Uterus (tissue), 4 donors: ENCODE results near the gene METAP1D. TPM values are rescaled to one million over a fixed set of nuclear protein-coding genes. Genes with fewer than 3 reads are reported as not detected.

Experiments
- DNase-seq, 2 donors: peaks; one replicate each; pipeline ENCODE4 v3.0.0-alpha.2; 2019 to 2020
- H3K27ac ChIP-seq, 2 donors: fragments of 200-600 bp; sonication (generic); 1 replicate in 1 of 2; 2 replicates in 1 of 2; pipeline ENCODE4 v1.5.1; 2016 to 2018
- H3K27me3 ChIP-seq, 2 donors: fragments of 200-600 bp; sonication (generic); one replicate each; pipeline ENCODE4 v1.5.1; 2018 to 2019; ENCODE audit warnings: control low read depth in 1 of 2
- H3K36me3 ChIP-seq, 2 donors: fragments of 200-600 bp; sonication (generic); one replicate each; pipeline ENCODE4 v1.5.1; 2019; ENCODE audit warnings: control low read depth in 1 of 2
- H3K4me1 ChIP-seq, 2 donors: fragments of 200-600 bp; sonication (generic); one replicate each; pipeline ENCODE4 v1.5.1; 2018 to 2019; ENCODE audit warnings: control low read depth in 1 of 2
- H3K4me3 ChIP-seq, 2 donors: fragments of 200-600 bp; sonication (generic); 1 replicate in 1 of 2; 2 replicates in 1 of 2; pipeline ENCODE4 v1.5.1; 2018 to 2019; ENCODE audit warnings: mild to moderate bottlenecking in 1 of 2
- H3K9me3 ChIP-seq, 2 donors: fragments of 200-600 bp; sonication (generic); one replicate each; pipeline ENCODE4 v1.5.1; 2019; ENCODE audit warnings: control low read depth in 1 of 2
- POLR2A ChIP-seq, 2 donors: fragments of 450-650 bp; IDR thresholded peaks; one replicate each; pipeline ENCODE4 v1.6.1; 2016; ENCODE audit warnings: antibody characterized with exemption in 2 of 2, mild to moderate bottlenecking in 1 of 2, moderate library complexity in 1 of 2
- intact Hi-C: fragments of 100-400 bp; cut with DNase I; formaldehyde crosslinking; loops from one replicate; pipeline ENCODE4 v1.15.1; 2023; ENCODE audit warnings: low total_unique reads
- total RNA-seq, 4 donors: library from RNA; depleted of rRNA in 3 of 4; stranded (reverse); fragments of >200 nt in 3 of 4; gene quantifications; one replicate each; pipeline versions ENCODE4 v1.1.0 to v1.2.4, GENCODE V29; 2014 to 2023
- TF ChIP-seq, protein P1 (sequence below), 4 experiments: fragments of 200-600 bp in 2 of 4; fragments of 450-650 bp in 2 of 4; sonication (generic) in 2 of 4; IDR thresholded peaks; one replicate each; pipeline ENCODE4 v1.5.1; 2016 to 2019; ENCODE audit warnings: antibody characterized with exemption in 4 of 4, mild to moderate bottlenecking in 2 of 4, moderate library complexity in 1 of 4
- donor health status: DM: yes; HTN: yes; CAD: no.

Gene METAP1D
- total RNA-seq, 4 donors from 2014 or later = 7.9 to 38.2 (median 15.8) TPM

DNA sequence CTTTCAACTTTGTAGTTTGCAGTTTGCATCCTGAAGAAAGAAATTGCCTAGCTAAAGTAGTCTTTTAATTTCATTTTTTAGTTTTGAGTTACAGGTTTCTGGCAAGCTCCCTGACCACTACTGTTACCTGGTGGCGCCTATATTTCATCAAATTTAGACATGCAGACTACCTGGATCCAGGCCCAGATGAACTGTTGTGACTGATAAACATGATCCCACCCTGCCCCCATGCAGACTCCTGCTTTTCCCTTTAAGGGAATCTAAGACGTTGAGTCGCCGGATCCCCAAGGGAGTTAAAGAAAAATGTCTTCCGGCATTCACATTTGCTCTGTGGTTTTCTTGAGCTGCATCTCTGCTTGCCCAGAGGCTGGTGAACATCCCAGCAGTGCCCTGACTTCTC, 22.2 kb downstream of the METAP1D start:
- Histone ChIP-seq H3K4me3 (no peak overlapping the region), H3K27me3 (no peaks in the 10 kb centered on the region), H3K4me1 (no peaks in the 10 kb centered on the region), H3K9me3 (no peaks in the 10 kb centered on the region), H3K36me3 (no peaks in the 10 kb centered on the region), H3K27ac (no peak overlapping the region)
- DNase-seq = no peak
- intact Hi-C loops = no loop called here
- TF ChIP-seq, protein P1, sequence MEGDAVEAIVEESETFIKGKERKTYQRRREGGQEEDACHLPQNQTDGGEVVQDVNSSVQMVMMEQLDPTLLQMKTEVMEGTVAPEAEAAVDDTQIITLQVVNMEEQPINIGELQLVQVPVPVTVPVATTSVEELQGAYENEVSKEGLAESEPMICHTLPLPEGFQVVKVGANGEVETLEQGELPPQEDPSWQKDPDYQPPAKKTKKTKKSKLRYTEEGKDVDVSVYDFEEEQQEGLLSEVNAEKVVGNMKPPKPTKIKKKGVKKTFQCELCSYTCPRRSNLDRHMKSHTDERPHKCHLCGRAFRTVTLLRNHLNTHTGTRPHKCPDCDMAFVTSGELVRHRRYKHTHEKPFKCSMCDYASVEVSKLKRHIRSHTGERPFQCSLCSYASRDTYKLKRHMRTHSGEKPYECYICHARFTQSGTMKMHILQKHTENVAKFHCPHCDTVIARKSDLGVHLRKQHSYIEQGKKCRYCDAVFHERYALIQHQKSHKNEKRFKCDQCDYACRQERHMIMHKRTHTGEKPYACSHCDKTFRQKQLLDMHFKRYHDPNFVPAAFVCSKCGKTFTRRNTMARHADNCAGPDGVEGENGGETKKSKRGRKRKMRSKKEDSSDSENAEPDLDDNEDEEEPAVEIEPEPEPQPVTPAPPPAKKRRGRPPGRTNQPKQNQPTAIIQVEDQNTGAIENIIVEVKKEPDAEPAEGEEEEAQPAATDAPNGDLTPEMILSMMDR (IDR thresholded peaks at IDR 0.05) = no peak
- no peak for TF ChIP-seq POLR2A (IDR thresholded peaks at IDR 0.05)

DNA sequence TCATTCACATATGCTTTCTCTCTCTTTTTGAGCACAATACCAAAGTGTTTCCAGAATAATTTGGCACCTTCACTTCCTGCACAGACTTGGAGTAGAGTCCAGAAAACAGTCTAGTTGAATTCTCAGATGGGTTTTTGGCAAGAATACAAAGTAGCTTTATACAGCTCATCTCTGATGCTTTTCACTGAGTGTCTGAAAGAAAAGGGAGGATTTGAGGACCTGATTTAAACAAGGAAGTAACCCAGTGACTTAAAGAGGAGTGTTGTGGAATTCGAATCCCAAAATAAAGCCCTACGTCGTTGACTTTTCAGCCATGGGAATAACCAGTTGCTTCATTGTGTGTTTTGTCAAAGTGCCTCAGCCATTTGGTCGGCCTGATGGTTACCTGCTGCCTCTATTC, 31.8 kb downstream of the METAP1D start:
- no peak for DNase-seq
- Histone ChIP-seq H3K27ac (no peak overlapping the region), H3K4me3 (no peak overlapping the region), H3K36me3 (no peaks in the 10 kb centered on the region), H3K4me1 (no peaks in the 10 kb centered on the region), H3K27me3 (no peaks in the 10 kb centered on the region), H3K9me3 (no peaks in the 10 kb centered on the region)
- TF ChIP-seq, protein P1 (IDR thresholded peaks at IDR 0.05) = no peak
- TF ChIP-seq POLR2A (IDR thresholded peaks at IDR 0.05) = no peak
- intact Hi-C loops = no loop called here

- Histone ChIP-seq H3K9me3 (no peaks in the 10 kb centered on the region), H3K27ac (no peak overlapping the region), H3K4me3 (no peak overlapping the region), H3K27me3 (no peaks in the 10 kb centered on the region), H3K4me1 (no peaks in the 10 kb centered on the region), H3K36me3 (no peaks in the 10 kb centered on the region)
- DNase-seq = no peak
- intact Hi-C loops = no loop called here
- TF ChIP-seq POLR2A (IDR thresholded peaks at IDR 0.05) = no peak
- TF ChIP-seq, protein P1 (IDR thresholded peaks at IDR 0.05) = no peak
Observed at GRCh38 chr2:172038121-172038520, 38.4 kb downstream of the METAP1D start.

DNA sequence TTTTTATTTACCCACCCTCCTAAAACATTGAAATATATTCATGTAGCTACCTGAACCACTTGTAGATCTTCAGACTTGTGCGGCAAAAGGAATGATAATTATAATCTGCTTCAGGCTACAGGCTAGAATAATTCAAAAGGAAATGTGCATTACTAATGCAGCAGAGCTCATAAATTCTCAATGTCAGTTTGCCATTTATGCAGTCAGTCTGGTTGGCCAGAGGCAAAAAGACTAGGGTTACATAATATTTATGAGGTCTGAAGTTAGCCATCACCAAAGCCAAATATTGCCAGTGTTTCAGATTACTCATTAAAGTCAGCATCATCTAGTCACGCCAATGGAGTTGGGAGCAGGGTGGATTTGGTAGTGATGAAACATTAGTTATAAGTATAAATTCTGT, 38.9 kb downstream of the METAP1D start:
- DNase-seq = no peak
- H3K27me3 ChIP-seq = no peaks in the 10 kb centered on the region
- intact Hi-C loops = no loop called here
- H3K36me3 ChIP-seq = no peaks in the 10 kb centered on the region
- TF ChIP-seq, protein P1 (IDR thresholded peaks at IDR 0.05) = no peak
- no peak for TF ChIP-seq POLR2A (IDR thresholded peaks at IDR 0.05)
- no peaks in the 10 kb centered on the region for H3K4me1 ChIP-seq
- H3K27ac ChIP-seq = no peak overlapping the region
- no peak overlapping the region for H3K4me3 ChIP-seq
- H3K9me3 ChIP-seq = no peaks in the 10 kb centered on the region

DNA sequence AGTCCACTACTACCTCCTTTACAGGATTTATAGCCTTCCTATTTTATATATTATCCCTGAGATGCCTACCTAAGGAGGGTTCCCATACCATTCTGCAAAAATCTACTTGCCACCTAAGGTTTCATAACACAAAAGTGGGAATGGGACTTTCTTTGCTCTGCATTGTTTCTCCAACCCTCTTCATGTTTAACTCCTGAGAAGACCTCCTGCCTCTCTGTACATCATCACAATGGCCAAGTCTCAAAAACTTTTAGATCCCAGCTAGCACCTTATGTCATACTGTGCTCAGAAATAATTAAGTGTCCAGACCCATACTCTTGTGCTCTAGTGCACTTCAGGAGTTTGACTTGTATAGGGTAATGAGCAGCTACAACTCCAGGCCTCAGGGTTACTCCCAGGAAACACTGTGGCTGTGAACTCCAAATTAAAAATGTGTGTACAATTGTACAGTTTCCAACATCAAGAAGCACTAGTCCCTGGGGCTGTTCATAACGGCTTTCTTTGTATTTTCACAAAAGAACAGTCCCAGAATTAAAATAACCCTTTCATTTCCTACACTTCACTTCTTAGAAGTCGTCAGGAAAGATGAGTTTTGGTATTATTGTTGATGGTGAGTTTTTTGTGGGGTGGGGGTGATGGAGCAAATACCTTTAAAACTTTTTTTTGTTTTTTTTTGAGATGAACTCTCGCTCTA, 39.4 kb downstream of the METAP1D start:
- intact Hi-C loops = no loop called here
- Histone ChIP-seq H3K27ac (no peak overlapping the region), H3K4me1 (no peaks in the 10 kb centered on the region), H3K9me3 (no peaks in the 10 kb centered on the region), H3K4me3 (no peak overlapping the region), H3K27me3 (no peaks in the 10 kb centered on the region), H3K36me3 (no peaks in the 10 kb centered on the region)
- TF ChIP-seq, protein P1 (IDR thresholded peaks at IDR 0.05) = no peak
- no peak for TF ChIP-seq POLR2A (IDR thresholded peaks at IDR 0.05)
- DNase-seq = no peak
